ENCODE results near the gene FCER2.

Gene FCER2

DNA sequence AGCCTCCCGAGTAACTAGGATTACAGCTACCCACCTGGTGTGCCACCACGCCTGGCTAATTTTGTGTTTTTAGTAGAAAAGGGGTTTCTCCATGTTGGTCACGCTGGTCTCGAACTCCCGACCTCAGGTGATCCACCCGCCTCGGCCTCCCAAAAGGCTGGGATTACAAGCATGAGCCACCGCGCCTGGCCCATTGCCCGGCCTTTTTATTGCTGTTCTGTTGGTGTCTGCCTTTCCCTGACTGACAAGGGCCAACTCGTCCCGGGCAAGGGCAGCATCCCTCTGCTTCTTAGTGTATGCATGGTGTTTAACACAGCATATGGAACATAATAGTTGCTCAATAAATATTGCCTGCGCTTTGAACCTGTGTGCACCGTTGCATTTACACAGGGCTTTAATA is 39.3 kb downstream of the FCER2 start:
- no peaks in the 10 kb centered on the region for H3K36me3 ChIP-seq (ENCODE audit: insufficient read depth, low read length)
- H4K20me1 ChIP-seq (ENCODE audit: insufficient read depth, low read length), result no peaks in the 10 kb centered on the region
- no peak overlapping the region for H2AFZ ChIP-seq (ENCODE audit: low read depth, low read length)
- H3K79me2 ChIP-seq (ENCODE audit: insufficient read depth, low read length), result no peaks in the 10 kb centered on the region
- no peak for ATAC-seq (ENCODE audit: insufficient read depth, low read depth)
- TF ChIP-seq, protein P1, sequence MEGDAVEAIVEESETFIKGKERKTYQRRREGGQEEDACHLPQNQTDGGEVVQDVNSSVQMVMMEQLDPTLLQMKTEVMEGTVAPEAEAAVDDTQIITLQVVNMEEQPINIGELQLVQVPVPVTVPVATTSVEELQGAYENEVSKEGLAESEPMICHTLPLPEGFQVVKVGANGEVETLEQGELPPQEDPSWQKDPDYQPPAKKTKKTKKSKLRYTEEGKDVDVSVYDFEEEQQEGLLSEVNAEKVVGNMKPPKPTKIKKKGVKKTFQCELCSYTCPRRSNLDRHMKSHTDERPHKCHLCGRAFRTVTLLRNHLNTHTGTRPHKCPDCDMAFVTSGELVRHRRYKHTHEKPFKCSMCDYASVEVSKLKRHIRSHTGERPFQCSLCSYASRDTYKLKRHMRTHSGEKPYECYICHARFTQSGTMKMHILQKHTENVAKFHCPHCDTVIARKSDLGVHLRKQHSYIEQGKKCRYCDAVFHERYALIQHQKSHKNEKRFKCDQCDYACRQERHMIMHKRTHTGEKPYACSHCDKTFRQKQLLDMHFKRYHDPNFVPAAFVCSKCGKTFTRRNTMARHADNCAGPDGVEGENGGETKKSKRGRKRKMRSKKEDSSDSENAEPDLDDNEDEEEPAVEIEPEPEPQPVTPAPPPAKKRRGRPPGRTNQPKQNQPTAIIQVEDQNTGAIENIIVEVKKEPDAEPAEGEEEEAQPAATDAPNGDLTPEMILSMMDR (IDR thresholded peaks at IDR 0.05; ENCODE audit: borderline replicate concordance, extremely low read depth, low read length, poor library complexity, severe bottlenecking), result no peak
- no peak for TF ChIP-seq EZH2 (IDR thresholded peaks at IDR 0.05; ENCODE audit: borderline replicate concordance, low read depth, low read length, severe bottlenecking)
- H3K27ac ChIP-seq (ENCODE audit: low read length), result no peak overlapping the region
- no peak overlapping the region for H3K4me2 ChIP-seq (ENCODE audit: insufficient read depth, low read length)
- no peak overlapping the region for H3K4me3 ChIP-seq (ENCODE audit: low read depth in 1 of 2, low read length in 2 of 2)
- no peaks in the 10 kb centered on the region for H3K9me3 ChIP-seq (ENCODE audit: insufficient read depth, low read length, severe bottlenecking)
- DNase-seq, result no peak
- peaks cover 12% of the 10 kb centered on the region for H3K4me1 ChIP-seq (ENCODE audit: insufficient read depth, low read length)
- no peak overlapping the region for H3K9ac ChIP-seq (ENCODE audit: low read depth, low read length)
- H3K27me3 ChIP-seq (ENCODE audit: insufficient read depth, low read length, poor library complexity), result no peaks in the 10 kb centered on the region

GRCh38 chr19:7661744-7662538 is 40.0 kb downstream of the FCER2 start:
- H3K36me3 ChIP-seq (ENCODE audit: insufficient read depth, low read length), result no peaks in the 10 kb centered on the region
- H3K4me1 ChIP-seq (ENCODE audit: insufficient read depth, low read length), result peaks cover 16% of the 10 kb centered on the region
- no peak overlapping the region for H3K4me3 ChIP-seq (ENCODE audit: low read depth in 1 of 2, low read length in 2 of 2)
- no peak overlapping the region for H3K27ac ChIP-seq (ENCODE audit: low read length)
- TF ChIP-seq EZH2 (IDR thresholded peaks at IDR 0.05; ENCODE audit: borderline replicate concordance, low read depth, low read length, severe bottlenecking), result no peak
- TF ChIP-seq, protein P1 (IDR thresholded peaks at IDR 0.05; ENCODE audit: borderline replicate concordance, extremely low read depth, low read length, poor library complexity, severe bottlenecking), result no peak
- H2AFZ ChIP-seq (ENCODE audit: low read depth, low read length), result no peak overlapping the region
- DNase-seq (no peak), ATAC-seq (ENCODE audit: insufficient read depth, low read depth) (no peak)
- H3K4me2 ChIP-seq (ENCODE audit: insufficient read depth, low read length), result no peak overlapping the region
- H3K9ac ChIP-seq (ENCODE audit: low read depth, low read length), result no peak overlapping the region
- H3K27me3 ChIP-seq (ENCODE audit: insufficient read depth, low read length, poor library complexity), result no peaks in the 10 kb centered on the region
- no peaks in the 10 kb centered on the region for H3K9me3 ChIP-seq (ENCODE audit: insufficient read depth, low read length, severe bottlenecking)
- H4K20me1 ChIP-seq (ENCODE audit: insufficient read depth, low read length), result no peaks in the 10 kb centered on the region
- H3K79me2 ChIP-seq (ENCODE audit: insufficient read depth, low read length), result no peaks in the 10 kb centered on the region

- Histone ChIP-seq H3K4me2 (ENCODE audit: insufficient read depth, low read length) (peak overlapping the region; percentile 56), H3K4me1 (ENCODE audit: insufficient read depth, low read length) (peaks cover 16% of the 10 kb centered on the region), H4K20me1 (ENCODE audit: insufficient read depth, low read length) (no peaks in the 10 kb centered on the region), H2AFZ (ENCODE audit: low read depth, low read length) (peak overlapping the region; percentile 61), H3K4me3 (ENCODE audit: low read depth in 1 of 2, low read length in 2 of 2) (peak overlapping the region in 1 of 2 experiments; percentile 41; a peak in 1 of 4 replicates), H3K9me3 (ENCODE audit: insufficient read depth, low read length, severe bottlenecking) (no peaks in the 10 kb centered on the region), H3K27ac (ENCODE audit: low read length) (peak overlapping the region; percentile 50; the same call in 1 of the 2 replicates), H3K36me3 (ENCODE audit: insufficient read depth, low read length) (no peaks in the 10 kb centered on the region), H3K79me2 (ENCODE audit: insufficient read depth, low read length) (no peaks in the 10 kb centered on the region), H3K27me3 (ENCODE audit: insufficient read depth, low read length, poor library complexity) (no peaks in the 10 kb centered on the region), H3K9ac (ENCODE audit: low read depth, low read length) (no peak overlapping the region; the same call in 1 of the 2 replicates)
- ATAC-seq (ENCODE audit: insufficient read depth, low read depth) (peak; percentile 95), DNase-seq (peak; percentile 66)
- TF ChIP-seq EZH2 (IDR thresholded peaks at IDR 0.05; ENCODE audit: borderline replicate concordance, low read depth, low read length, severe bottlenecking), result no peak
- TF ChIP-seq, protein P1 (IDR thresholded peaks at IDR 0.05; ENCODE audit: borderline replicate concordance, extremely low read depth, low read length, poor library complexity, severe bottlenecking), result no peak
Observed at GRCh38 chr19:7658219-7658686, 43.7 kb downstream of the FCER2 start.
